PFSK-1 (cell line): ENCODE data around the gene SUSD4.

Experiments used
- POLR2AphosphoS5 ChIP-seq: IDR thresholded peaks from 2 replicates; pipeline ENCODE4 v1.6.1; 2012; ENCODE audit warnings: low read depth, mild to moderate bottlenecking, control low read depth, low read length, moderate library complexity
- SIN3A ChIP-seq: IDR thresholded peaks from 2 replicates; pipeline ENCODE4 v1.6.1; 2012; ENCODE audit warnings: mild to moderate bottlenecking, low read length, moderate library complexity, borderline replicate concordance; ENCODE audit not compliant: insufficient read depth
- TAF1 ChIP-seq: IDR thresholded peaks from 2 replicates; pipeline ENCODE4 v1.6.1; 2012; ENCODE audit warnings: low read length, control low read depth, borderline replicate concordance; ENCODE audit not compliant: insufficient read depth

DNA sequence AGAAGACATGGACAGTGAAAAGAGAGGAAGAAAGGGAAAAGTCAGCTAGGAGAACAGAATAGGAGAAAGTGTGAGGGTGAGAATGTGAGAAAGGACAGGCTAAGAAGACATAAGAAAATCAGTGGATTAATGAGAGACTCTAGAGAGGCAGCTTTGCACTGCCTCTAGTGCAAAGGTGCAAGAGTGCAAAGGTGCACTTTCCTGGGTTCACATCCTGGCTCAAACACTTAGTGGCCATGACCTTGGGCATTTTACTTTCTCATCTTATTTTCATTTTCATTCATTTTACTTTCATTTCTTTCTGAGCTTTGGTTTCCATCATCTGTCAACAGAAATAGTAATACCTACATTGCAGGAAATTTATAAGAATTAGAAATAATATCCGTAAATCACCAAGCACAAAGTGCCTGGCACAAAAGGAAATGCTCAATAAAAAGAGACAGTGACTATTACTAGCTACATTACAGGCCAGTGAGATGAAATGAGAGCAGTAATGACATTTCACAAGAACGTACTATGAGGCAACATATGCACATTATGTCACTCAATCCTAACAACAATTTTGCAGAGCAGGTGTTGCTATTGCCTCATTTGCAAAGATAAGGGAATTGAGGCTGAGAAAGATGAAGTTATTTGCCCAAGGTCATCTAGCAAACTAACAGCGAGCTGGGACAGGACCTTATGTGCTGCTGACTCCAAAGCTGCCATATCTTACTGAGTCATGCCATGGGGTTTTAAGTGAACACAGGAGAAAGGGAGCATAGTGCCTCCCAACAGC is 113.9 kb downstream of the SUSD4 start:
- TF ChIP-seq TAF1 (no peak), POLR2AphosphoS5 (no peak), SIN3A (no peak)
